Astrocyte (in vitro differentiated cells and primary cell): ENCODE measurements around the gene GLYAT.

Experiments
- EZH2 ChIP-seq: IDR thresholded peaks from 2 replicates; pipeline ENCODE4 v1.6.1; 2012; ENCODE audit warnings: mild to moderate bottlenecking, low read length, inconsistent platforms; ENCODE audit not compliant: insufficient read depth
- TF ChIP-seq, protein P1 (sequence below): IDR thresholded peaks from 2 replicates; pipeline ENCODE4 v1.5.1; 2011; ENCODE audit warnings: low read depth, mild to moderate bottlenecking, inconsistent platforms, low read length, moderate library complexity; ENCODE audit not compliant: insufficient read depth

- TF ChIP-seq, protein P1, sequence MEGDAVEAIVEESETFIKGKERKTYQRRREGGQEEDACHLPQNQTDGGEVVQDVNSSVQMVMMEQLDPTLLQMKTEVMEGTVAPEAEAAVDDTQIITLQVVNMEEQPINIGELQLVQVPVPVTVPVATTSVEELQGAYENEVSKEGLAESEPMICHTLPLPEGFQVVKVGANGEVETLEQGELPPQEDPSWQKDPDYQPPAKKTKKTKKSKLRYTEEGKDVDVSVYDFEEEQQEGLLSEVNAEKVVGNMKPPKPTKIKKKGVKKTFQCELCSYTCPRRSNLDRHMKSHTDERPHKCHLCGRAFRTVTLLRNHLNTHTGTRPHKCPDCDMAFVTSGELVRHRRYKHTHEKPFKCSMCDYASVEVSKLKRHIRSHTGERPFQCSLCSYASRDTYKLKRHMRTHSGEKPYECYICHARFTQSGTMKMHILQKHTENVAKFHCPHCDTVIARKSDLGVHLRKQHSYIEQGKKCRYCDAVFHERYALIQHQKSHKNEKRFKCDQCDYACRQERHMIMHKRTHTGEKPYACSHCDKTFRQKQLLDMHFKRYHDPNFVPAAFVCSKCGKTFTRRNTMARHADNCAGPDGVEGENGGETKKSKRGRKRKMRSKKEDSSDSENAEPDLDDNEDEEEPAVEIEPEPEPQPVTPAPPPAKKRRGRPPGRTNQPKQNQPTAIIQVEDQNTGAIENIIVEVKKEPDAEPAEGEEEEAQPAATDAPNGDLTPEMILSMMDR: no peak
- TF ChIP-seq EZH2: no peak
These were observed 40.9 kb upstream of the GLYAT start for GRCh38 chr11:58772329-58773285.
